Tibial nerve (tissue), 4 donors: ENCODE data around the gene ADGRL1. TPM values are rescaled to one million over a fixed set of nuclear protein-coding genes. Genes with fewer than 3 reads are reported as not detected.

Experiments used
- DNase-seq, 2 donors: peaks; one replicate each; pipeline ENCODE4 v3.0.0-alpha.2; 2019; ENCODE audit warnings: low spot score in 2 of 2
- H3K27ac ChIP-seq, 4 donors: fragments of 200-600 bp; sonication (generic) in 3 of 4; one replicate each; pipeline ENCODE4 v1.5.1; 2017 to 2019; ENCODE audit warnings: mild to moderate bottlenecking in 1 of 4
- H3K27me3 ChIP-seq, 2 donors: fragments of 200-600 bp; sonication (generic) in 1 of 2; one replicate each; pipeline versions ENCODE4 v1.5.1 to v1.6.0; 2017 to 2019
- H3K36me3 ChIP-seq, 3 donors: fragments of 200-600 bp; sonication (generic); one replicate each; pipeline ENCODE4 v1.5.1; 2018 to 2019
- H3K4me1 ChIP-seq, 4 donors: fragments of 200-600 bp; sonication (generic) in 3 of 4; one replicate each; pipeline ENCODE4 v1.5.1; 2017 to 2019
- H3K4me3 ChIP-seq, 4 donors: fragments of 200-600 bp; sonication (generic) in 3 of 4; one replicate each; pipeline ENCODE4 v1.5.1; 2017 to 2019; ENCODE audit warnings: mild to moderate bottlenecking in 1 of 4, moderate library complexity in 1 of 4
- H3K9me3 ChIP-seq, 4 donors: fragments of 200-600 bp; sonication (generic) in 3 of 4; one replicate each; pipeline ENCODE4 v1.5.1; 2017 to 2019
- CTCF ChIP-seq, 5 experiments: fragments of 200-600 bp in 3 of 5; fragments of 450-650 bp in 2 of 5; sonication (generic) in 3 of 5; IDR thresholded peaks; one replicate each; pipeline ENCODE4 v1.5.1; 2016 to 2019; ENCODE audit warnings: antibody characterized with exemption in 5 of 5, mild to moderate bottlenecking in 3 of 5, moderate library complexity in 2 of 5
- EP300 ChIP-seq, 2 donors: sonication (generic); formaldehyde crosslinking; IDR thresholded peaks; one replicate each; pipeline ENCODE4 v1.6.1; 2017; ENCODE audit warnings: antibody characterized with exemption in 2 of 2, mild to moderate bottlenecking in 1 of 2
- POLR2A ChIP-seq, 2 donors: fragments of 450-650 bp; IDR thresholded peaks; one replicate each; pipeline ENCODE4 v1.6.1; 2017; ENCODE audit warnings: antibody characterized with exemption in 2 of 2, mild to moderate bottlenecking in 2 of 2, moderate library complexity in 2 of 2
- WGBS, 2 donors: methylation state at CpG; one replicate each; pipeline ENCODE4 v1.1.5; 2018; 5-methylcytosine and 5-hydroxymethylcytosine counted together
- small RNA-seq: library from RNA; depleted of rRNA; stranded (forward); fragments of <200 nt; gene quantifications from one replicate; pipeline ENCODE3, GENCODE V24; 2016
- total RNA-seq, 4 donors: library from RNA; depleted of rRNA; stranded (reverse); fragments of >200 nt; gene quantifications; one replicate each; pipeline ENCODE4 v1.1.0, GENCODE V29; 2016

ADGRL1 gene
- total RNA-seq, 4 donors from 2014 or later, result 8.0 to 17.5 (median 11.2) TPM

- peak overlapping the region in 1 of 4 donors; percentile 18 for H3K27ac ChIP-seq
- no peak overlapping the region for H3K4me3 ChIP-seq
- H3K9me3 ChIP-seq, result no peaks in the 10 kb centered on the region
- H3K36me3 ChIP-seq, result peaks cover 2 to 98% (median 11%) of the 10 kb centered on the region in 3 donors
- TF ChIP-seq CTCF (IDR thresholded peaks at IDR 0.05) (no peak), POLR2A (IDR thresholded peaks at IDR 0.05) (no peak), EP300 (IDR thresholded peaks at IDR 0.05) (no peak)
- peaks cover 0 to 16% (median 0%) of the 10 kb centered on the region in 4 donors for H3K4me1 ChIP-seq
- 80 to 88% methylated on average over 10 of the region's 10 CpGs for WGBS, 2 donors
- DNase-seq, result no peak
- H3K27me3 ChIP-seq, result no peaks in the 10 kb centered on the region
These were observed 103.2 kb downstream of the ADGRL1 start for GRCh38 chr19:14102756-14103155.

GRCh38 chr19:14102102-14102696 is 103.8 kb downstream of the ADGRL1 start:
- Histone ChIP-seq H3K27ac (peak overlapping the region in 1 of 4 donors; percentile 18), H3K4me3 (no peak overlapping the region), H3K9me3 (no peaks in the 10 kb centered on the region), H3K4me1 (peaks cover 0 to 12% (median 0%) of the 10 kb centered on the region in 4 donors), H3K36me3 (peaks cover 2 to 98% (median 11%) of the 10 kb centered on the region in 3 donors), H3K27me3 (no peaks in the 10 kb centered on the region)
- TF ChIP-seq POLR2A (IDR thresholded peaks at IDR 0.05) (no peak), EP300 (IDR thresholded peaks at IDR 0.05) (no peak), CTCF (IDR thresholded peaks at IDR 0.05) (no peak)
- DNase-seq, result no peak
- WGBS, 2 donors, result 63 to 67% methylated on average over 7 to 10 of the region's 11 CpGs

- no peaks in the 10 kb centered on the region for H3K27me3 ChIP-seq
- no peaks in the 10 kb centered on the region for H3K9me3 ChIP-seq
- no peak for TF ChIP-seq CTCF (IDR thresholded peaks at IDR 0.05)
- no peak for TF ChIP-seq EP300 (IDR thresholded peaks at IDR 0.05)
- TF ChIP-seq POLR2A (IDR thresholded peaks at IDR 0.05), result no peak
- peaks cover under 1 to 97% (median 11%) of the 10 kb centered on the region in 3 donors for H3K36me3 ChIP-seq
- H3K27ac ChIP-seq, result no peak overlapping the region
- H3K4me1 ChIP-seq, result peaks cover 0 to 7% (median 0%) of the 10 kb centered on the region in 4 donors
- 94 to 95% methylated on average over 6 of the region's 6 CpGs for WGBS, 2 donors
- H3K4me3 ChIP-seq, result no peak overlapping the region
- no peak for DNase-seq
These were observed 104.9 kb downstream of the ADGRL1 start for GRCh38 chr19:14101003-14101545.

Small RNA genes within 50 kb of the gene (small RNA-seq; reads per million reads assigned to genes)
- gene RN7SL231P, result not detected

Other genes with a start within 250 kb of the ADGRL1 start
- gene RFX1, start 199.8 kb downstream of the ADGRL1 start, total RNA-seq, result 1 to 10 TPM; 3.1 to 8.4 (median 6.0) TPM
- gene RLN3, start 178.0 kb downstream of the ADGRL1 start, total RNA-seq, result not detected
- gene IL27RA, start 174.4 kb downstream of the ADGRL1 start, total RNA-seq, result 1 to 10 TPM; 2.4 to 3.5 (median 3.0) TPM
- gene PALM3, start 144.1 kb downstream of the ADGRL1 start, total RNA-seq, result 1 to 10 TPM in 1 of 4 donors, under 1 TPM in 3; 0.30 to 2.7 (median 0.53) TPM
- gene MISP3, start 133.4 kb downstream of the ADGRL1 start, total RNA-seq, result 1 to 10 TPM; 1.8 to 7.8 (median 7.2) TPM
- gene C19orf67, start 120.4 kb downstream of the ADGRL1 start, total RNA-seq, result not detected
- gene SAMD1, start 115.4 kb downstream of the ADGRL1 start, total RNA-seq, result 10 to 100 TPM in 3 of 4 donors, 1 to 10 TPM in 1; 5.9 to 31.4 (median 19.0) TPM
- gene PRKACA, start 88.4 kb downstream of the ADGRL1 start, total RNA-seq, result 10 to 100 TPM; 26.9 to 59.4 (median 41.3) TPM
- gene ASF1B, start 69.6 kb downstream of the ADGRL1 start, total RNA-seq, result 1 to 10 TPM in 1 of 4 donors, under 1 TPM in 1, not detected in 2; 0.90 to 2.3 TPM
- 10 to 100 TPM; 22.0 to 40.9 (median 27.7) TPM for gene ADGRE5, start 175.3 kb upstream of the ADGRL1 start, total RNA-seq
- gene DDX39A, start 213.2 kb upstream of the ADGRL1 start, total RNA-seq, result 100 to 1,000 TPM in 2 of 4 donors, 10 to 100 TPM in 2; 60.7 to 136 (median 92.6) TPM
- 100 to 1,000 TPM in 2 of 4 donors, 10 to 100 TPM in 2; 73.9 to 150 (median 118) TPM for gene PKN1, start 227.1 kb upstream of the ADGRL1 start, total RNA-seq